PC-9 (cell line): ENCODE results near the gene SLC28A2. TPM values are rescaled to one million over a fixed set of nuclear protein-coding genes. Genes with fewer than 3 reads are reported as not detected.

Experiments
- BruUV-seq: library from RNA; stranded (reverse); fragments of 400-500 nt; replicated peaks from 2 replicates; lab custom pipeline; 2021; lab: Mats Ljungman, UMichigan
- CTCF ChIA-PET: fragments of 300-600 bp; sonication (Branson Sonifier 250); formaldehyde crosslinking; loops from one replicate; lab custom pipeline; 2022; ENCODE audit warnings: antibody characterized with exemption; lab: Charles Lee
- POLR2A ChIA-PET: fragments of 300-600 bp; sonication (Branson Sonifier 250); formaldehyde crosslinking; loops from one replicate; lab custom pipeline; 2022; ENCODE audit warnings: antibody characterized with exemption; ENCODE audit not compliant: unreplicated experiment; lab: Charles Lee
- DNase-seq, 2 experiments: peaks; one replicate each; pipeline versions ENCODE4 v3.0.0 to v3.0.0-alpha.2; 2015 to 2022; ENCODE audit warnings: mixed read lengths in 1 of 2
- H2AFZ ChIP-seq: fragments of 200-600 bp; sonication (generic); 2 replicates; pipeline ENCODE4 v1.8.1; 2017; ENCODE audit warnings: antibody characterized with exemption
- H3F3A ChIP-seq: fragments of 200-600 bp; sonication (generic); 2 replicates; pipeline ENCODE4 v1.8.1; 2017; ENCODE audit warnings: antibody characterized with exemption, mild to moderate bottlenecking, low read depth; ENCODE audit not compliant: insufficient read depth
- H3K27ac ChIP-seq: fragments of 200-600 bp; sonication (generic); 2 replicates; pipeline ENCODE4 v1.6.1; 2016; ENCODE audit warnings: mixed run types
- H3K27me3 ChIP-seq: fragments of 200-600 bp; sonication (generic); 2 replicates; pipeline ENCODE4 v1.6.1; 2016; ENCODE audit warnings: low read depth, mixed run types; ENCODE audit not compliant: insufficient read depth
- H3K36me3 ChIP-seq: fragments of 200-600 bp; sonication (generic); 2 replicates; pipeline ENCODE4 v1.6.1; 2016; ENCODE audit warnings: low read depth, mixed run types
- H3K4me1 ChIP-seq: fragments of 200-600 bp; sonication (generic); replicated peaks from 2 replicates; pipeline ENCODE4 v1.6.1; 2016; ENCODE audit warnings: mixed run types; ENCODE audit not compliant: insufficient read depth
- H3K4me2 ChIP-seq: fragments of 200-600 bp; sonication (generic); 2 replicates; pipeline ENCODE4 v1.6.1; 2017; ENCODE audit warnings: mixed run types
- H3K4me3 ChIP-seq: fragments of 200-600 bp; sonication (generic); 2 replicates; pipeline ENCODE4 v1.6.1; 2016; ENCODE audit warnings: mixed run types
- H3K79me2 ChIP-seq: fragments of 200-600 bp; sonication (generic); 2 replicates; pipeline ENCODE4 v1.6.1; 2017; ENCODE audit warnings: low read depth, mixed run types
- H3K9me2 ChIP-seq: fragments of 200-600 bp; sonication (generic); 2 replicates; pipeline ENCODE4 v1.8.1; 2017; ENCODE audit warnings: mild to moderate bottlenecking; ENCODE audit not compliant: insufficient read depth
- H3K9me3 ChIP-seq: fragments of 200-600 bp; sonication (generic); 2 replicates; pipeline ENCODE4 v1.8.1; 2016; ENCODE audit warnings: low read depth; ENCODE audit not compliant: insufficient read depth
- H4K20me1 ChIP-seq: fragments of 200-600 bp; sonication (generic); 2 replicates; pipeline ENCODE4 v1.8.1; 2017; ENCODE audit not compliant: insufficient read depth
- EZH2 ChIP-seq: fragments of 200-600 bp; sonication (generic); IDR thresholded peaks from 2 replicates; pipeline ENCODE4 v1.8.0; 2017; ENCODE audit warnings: antibody characterized with exemption, low read depth
- intact Hi-C: fragments of 100-400 bp; cut with micrococcal nuclease; formaldehyde crosslinking; loops from one replicate; pipeline ENCODE4 v1.10.0; 2022; ENCODE audit not compliant: unreplicated experiment
- total RNA-seq: library from RNA; stranded (reverse); gene quantifications from 2 replicates; pipeline ENCODE4 v1.2.3, GENCODE V29; 2021
- TF ChIP-seq, protein P1 (sequence below): fragments of 200-600 bp; sonication (generic); conservative IDR thresholded peaks from 2 replicates; pipeline ENCODE4 v1.6.1; 2017; ENCODE audit warnings: mixed run types, antibody characterized with exemption, mild to moderate bottlenecking, moderate library complexity

The SLC28A2 gene
- total RNA-seq, 1 experiment from 2014 or later: not detected

DNA sequence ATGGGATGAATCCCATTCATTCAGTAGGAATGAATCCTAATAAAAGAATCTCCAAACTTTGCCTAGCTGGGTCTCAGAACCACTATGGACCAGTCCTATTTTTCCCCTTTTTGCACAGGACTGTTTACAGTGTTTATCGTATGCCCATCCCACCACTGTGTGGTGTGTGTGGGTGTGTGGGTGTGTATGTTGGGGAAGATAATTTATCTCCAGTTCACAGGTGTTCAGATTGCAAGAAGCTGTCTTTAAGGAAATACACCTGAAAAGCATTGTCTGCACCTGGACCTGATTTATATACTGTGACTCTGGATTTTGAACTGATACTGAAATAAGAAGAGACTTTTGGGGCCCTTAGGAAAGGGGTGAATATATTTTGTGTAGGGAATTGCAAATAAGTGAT is 39.5 kb upstream of the SLC28A2 start:
- Histone ChIP-seq H3K9me3 (no peaks in the 10 kb centered on the region), H3K4me3 (no peak overlapping the region), H3K36me3 (no peaks in the 10 kb centered on the region), H3F3A (no peaks in the 10 kb centered on the region), H3K4me1 (no peaks in the 10 kb centered on the region), H2AFZ (no peak overlapping the region), H3K4me2 (no peak overlapping the region), H3K27me3 (no peaks in the 10 kb centered on the region), H4K20me1 (no peaks in the 10 kb centered on the region), H3K27ac (no peak overlapping the region), H3K79me2 (no peaks in the 10 kb centered on the region), H3K9me2 (no peaks in the 10 kb centered on the region)
- intact Hi-C loops: no loop called here
- POLR2A ChIA-PET: interaction anchor here (0.7 kb wide), 1 partner anchor 10 kb away, joined by 10 read pairs; no protein-coding TSS in a partner anchor
- CTCF ChIA-PET: no interaction called here
- no peak for DNase-seq
- TF ChIP-seq EZH2: no peak
- TF ChIP-seq, protein P1, sequence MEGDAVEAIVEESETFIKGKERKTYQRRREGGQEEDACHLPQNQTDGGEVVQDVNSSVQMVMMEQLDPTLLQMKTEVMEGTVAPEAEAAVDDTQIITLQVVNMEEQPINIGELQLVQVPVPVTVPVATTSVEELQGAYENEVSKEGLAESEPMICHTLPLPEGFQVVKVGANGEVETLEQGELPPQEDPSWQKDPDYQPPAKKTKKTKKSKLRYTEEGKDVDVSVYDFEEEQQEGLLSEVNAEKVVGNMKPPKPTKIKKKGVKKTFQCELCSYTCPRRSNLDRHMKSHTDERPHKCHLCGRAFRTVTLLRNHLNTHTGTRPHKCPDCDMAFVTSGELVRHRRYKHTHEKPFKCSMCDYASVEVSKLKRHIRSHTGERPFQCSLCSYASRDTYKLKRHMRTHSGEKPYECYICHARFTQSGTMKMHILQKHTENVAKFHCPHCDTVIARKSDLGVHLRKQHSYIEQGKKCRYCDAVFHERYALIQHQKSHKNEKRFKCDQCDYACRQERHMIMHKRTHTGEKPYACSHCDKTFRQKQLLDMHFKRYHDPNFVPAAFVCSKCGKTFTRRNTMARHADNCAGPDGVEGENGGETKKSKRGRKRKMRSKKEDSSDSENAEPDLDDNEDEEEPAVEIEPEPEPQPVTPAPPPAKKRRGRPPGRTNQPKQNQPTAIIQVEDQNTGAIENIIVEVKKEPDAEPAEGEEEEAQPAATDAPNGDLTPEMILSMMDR: no peak
- BruUV-seq: no TSS peak

DNA sequence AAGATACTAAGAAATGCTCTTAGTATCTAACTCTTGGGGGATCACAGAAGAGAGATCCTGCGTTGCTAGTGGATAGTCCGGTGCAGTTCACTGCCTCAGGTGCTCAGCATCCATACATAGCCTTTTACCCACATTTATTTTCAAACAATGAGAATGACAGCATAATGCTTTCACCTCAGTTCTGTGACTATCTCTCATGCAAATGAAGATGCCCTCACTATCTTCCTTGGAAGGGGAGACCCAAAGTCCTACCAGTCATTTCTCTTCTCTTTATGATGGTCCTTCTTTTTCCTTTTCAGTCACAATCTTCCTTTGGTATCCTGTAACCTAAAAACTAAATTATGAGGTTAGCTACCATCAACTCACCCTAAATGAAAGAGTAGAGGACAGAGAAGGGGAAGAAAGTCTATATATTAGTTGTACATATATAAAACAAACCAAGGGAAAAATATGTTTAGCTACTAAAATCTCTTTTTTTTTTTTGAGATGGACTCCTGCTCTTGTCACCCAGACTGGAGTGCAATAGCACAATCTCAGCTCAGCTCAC is 30.9 kb upstream of the SLC28A2 start:
- Histone ChIP-seq H3K4me2 (no peak overlapping the region), H3K27ac (no peak overlapping the region), H3K9me2 (no peaks in the 10 kb centered on the region), H3K36me3 (no peaks in the 10 kb centered on the region), H3K27me3 (no peaks in the 10 kb centered on the region; the same call in 1 of the 2 replicates), H3K4me3 (no peak overlapping the region), H3K79me2 (no peaks in the 10 kb centered on the region), H4K20me1 (no peaks in the 10 kb centered on the region), H3K9me3 (no peaks in the 10 kb centered on the region), H3F3A (no peaks in the 10 kb centered on the region), H2AFZ (no peak overlapping the region), H3K4me1 (no peaks in the 10 kb centered on the region)
- ChIA-PET CTCF (interaction anchor here (0.8 kb wide), 1 partner anchor 19 kb away, joined by 6 read pairs; no protein-coding TSS in a partner anchor), POLR2A (no interaction called here)
- TF ChIP-seq EZH2: no peak
- TF ChIP-seq, protein P1: no peak
- no TSS peak for BruUV-seq
- DNase-seq: no peak
- intact Hi-C loops: no loop called here

DNA sequence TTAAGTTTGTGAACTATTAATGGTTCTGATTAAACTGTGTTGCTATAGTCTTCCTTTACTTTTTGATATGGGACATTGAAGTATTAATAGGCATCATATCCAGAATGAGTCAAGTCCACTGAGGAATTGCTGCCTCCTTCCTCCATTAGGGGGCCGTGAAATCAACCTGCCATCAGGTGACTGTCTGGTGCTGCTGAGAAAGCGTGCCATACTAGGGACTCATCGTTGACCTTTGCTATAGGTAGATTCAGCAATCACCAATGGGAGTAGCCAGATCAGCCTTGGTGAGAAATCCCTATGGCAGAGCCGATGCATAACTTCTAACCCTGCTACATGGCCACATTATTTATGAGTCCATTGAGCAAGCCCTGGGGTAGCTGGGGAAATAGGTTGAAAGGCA is 30.1 kb upstream of the SLC28A2 start:
- Histone ChIP-seq H3K36me3 (no peaks in the 10 kb centered on the region), H3K9me2 (no peaks in the 10 kb centered on the region), H3K4me2 (no peak overlapping the region), H3K4me3 (no peak overlapping the region), H3F3A (no peaks in the 10 kb centered on the region), H4K20me1 (no peaks in the 10 kb centered on the region), H3K4me1 (no peaks in the 10 kb centered on the region), H3K79me2 (no peaks in the 10 kb centered on the region), H2AFZ (no peak overlapping the region), H3K9me3 (no peaks in the 10 kb centered on the region), H3K27me3 (no peaks in the 10 kb centered on the region; the same call in 1 of the 2 replicates), H3K27ac (no peak overlapping the region)
- no peak for DNase-seq
- TF ChIP-seq EZH2: no peak
- TF ChIP-seq, protein P1: no peak
- no TSS peak for BruUV-seq
- POLR2A ChIA-PET: no interaction called here
- intact Hi-C loops: no loop called here
- CTCF ChIA-PET: interaction anchor here (0.8 kb wide), 1 partner anchor 20 kb away, joined by 6 read pairs; no protein-coding TSS in a partner anchor
